ENCODE results near the gene LSM12. TPM values are rescaled to one million over a fixed set of nuclear protein-coding genes. Genes with fewer than 3 reads are reported as not detected.

Gene LSM12
- total and polyA plus RNA-seq, 12 donors: 25.2 to 60.7 (median 42.3) TPM

DNA sequence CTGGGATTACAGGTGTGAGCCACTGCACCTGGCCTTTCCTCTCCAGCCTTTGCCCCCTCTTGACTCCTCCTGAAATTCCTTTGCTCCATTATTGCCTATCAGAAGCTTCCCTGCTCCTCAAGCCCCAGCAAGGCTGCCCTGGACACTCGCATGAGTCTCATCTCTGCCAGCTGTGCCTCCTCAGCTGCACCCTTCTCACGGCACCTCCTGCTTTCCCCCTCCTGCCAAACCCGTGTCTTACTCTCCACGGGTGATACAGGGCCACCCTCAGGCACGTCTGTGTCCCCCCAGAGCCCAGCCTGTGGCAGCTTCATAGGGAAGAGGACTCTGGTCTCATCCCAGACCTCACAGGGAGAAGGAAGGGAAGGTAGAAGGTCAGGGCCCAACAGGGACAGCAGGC is 19.4 kb upstream of the LSM12 start:
- WGBS, 2 donors: 70 to 79% methylated on average over 5 of the region's 5 CpGs
- intact Hi-C loops (cut with DNase I): no loop called here
- TF ChIP-seq, protein P1, sequence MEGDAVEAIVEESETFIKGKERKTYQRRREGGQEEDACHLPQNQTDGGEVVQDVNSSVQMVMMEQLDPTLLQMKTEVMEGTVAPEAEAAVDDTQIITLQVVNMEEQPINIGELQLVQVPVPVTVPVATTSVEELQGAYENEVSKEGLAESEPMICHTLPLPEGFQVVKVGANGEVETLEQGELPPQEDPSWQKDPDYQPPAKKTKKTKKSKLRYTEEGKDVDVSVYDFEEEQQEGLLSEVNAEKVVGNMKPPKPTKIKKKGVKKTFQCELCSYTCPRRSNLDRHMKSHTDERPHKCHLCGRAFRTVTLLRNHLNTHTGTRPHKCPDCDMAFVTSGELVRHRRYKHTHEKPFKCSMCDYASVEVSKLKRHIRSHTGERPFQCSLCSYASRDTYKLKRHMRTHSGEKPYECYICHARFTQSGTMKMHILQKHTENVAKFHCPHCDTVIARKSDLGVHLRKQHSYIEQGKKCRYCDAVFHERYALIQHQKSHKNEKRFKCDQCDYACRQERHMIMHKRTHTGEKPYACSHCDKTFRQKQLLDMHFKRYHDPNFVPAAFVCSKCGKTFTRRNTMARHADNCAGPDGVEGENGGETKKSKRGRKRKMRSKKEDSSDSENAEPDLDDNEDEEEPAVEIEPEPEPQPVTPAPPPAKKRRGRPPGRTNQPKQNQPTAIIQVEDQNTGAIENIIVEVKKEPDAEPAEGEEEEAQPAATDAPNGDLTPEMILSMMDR (IDR thresholded peaks at IDR 0.05): no peak
- no peaks in the 10 kb centered on the region for H3K27me3 ChIP-seq
- ATAC-seq (no peak), DNase-seq (no peak)
- no peak overlapping the region for H3K4me3 ChIP-seq
- H3K36me3 ChIP-seq: peaks cover 0 to 100% (median 71%) of the 10 kb centered on the region in 9 donors
- H3K4me1 ChIP-seq: peaks cover 0 to 4% (median 0%) of the 10 kb centered on the region in 9 donors
- H3K9me3 ChIP-seq: no peaks in the 10 kb centered on the region
- peak overlapping the region in 3 of 10 donors; percentile 28 to 66 (median 47) for H3K27ac ChIP-seq

DNA sequence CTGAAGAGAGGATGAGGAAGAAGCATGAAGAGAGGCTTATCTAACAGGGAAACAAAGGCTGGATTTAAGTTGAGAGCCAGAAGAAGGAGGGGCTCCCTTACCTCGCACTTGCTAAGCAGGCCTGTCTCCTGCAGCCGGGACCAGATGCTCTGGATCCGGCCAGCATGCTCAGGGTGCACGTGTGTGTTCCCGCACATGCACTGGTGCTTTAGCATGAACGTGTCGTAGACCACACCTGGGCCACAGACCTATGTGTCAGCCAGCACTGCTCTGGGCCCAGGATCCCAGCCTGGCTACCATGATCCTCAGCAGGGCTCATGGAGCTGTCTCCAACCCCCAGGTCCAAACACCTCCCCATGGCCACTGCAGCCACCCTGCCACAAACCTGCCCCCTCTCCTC is 18.4 kb upstream of the LSM12 start:
- no peak for ATAC-seq
- 83 to 88% methylated on average over 7 of the region's 7 CpGs for WGBS, 2 donors

DNA sequence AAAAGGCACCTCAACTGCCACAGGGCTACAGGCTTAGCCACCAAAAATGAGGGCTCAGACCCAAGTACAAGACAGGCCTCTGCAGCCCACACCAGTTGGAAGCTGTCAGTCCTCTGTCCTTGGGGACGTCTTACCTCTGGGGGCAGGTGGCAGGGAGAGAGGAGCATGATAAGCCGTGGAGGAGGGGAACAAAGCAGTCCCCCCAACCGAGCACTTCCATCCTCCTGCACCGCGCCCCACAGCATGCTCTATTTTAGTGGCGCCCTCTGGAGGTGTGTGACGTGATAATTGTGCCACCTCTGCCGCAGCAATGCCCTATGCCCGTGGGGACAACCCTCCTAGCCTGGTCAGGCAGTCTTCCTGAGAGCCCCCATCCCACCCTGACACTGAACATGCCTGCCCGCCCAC is 17.7 kb upstream of the LSM12 start:
- intact Hi-C loops (cut with DNase I): no loop called here

More for the DNA sequence above, 18.4 kb upstream of the LSM12 start:
- TF ChIP-seq, protein P1 (IDR thresholded peaks at IDR 0.05): no peak
- Histone ChIP-seq H3K36me3 (peaks cover 0 to 100% (median 69%) of the 10 kb centered on the region in 9 donors), H3K4me3 (no peak overlapping the region), H3K9me3 (no peaks in the 10 kb centered on the region), H3K27ac (no peak overlapping the region), H3K4me1 (peaks cover 0 to 4% (median 0%) of the 10 kb centered on the region in 9 donors), H3K27me3 (no peaks in the 10 kb centered on the region)
- intact Hi-C loops (cut with DNase I): no loop called here
- DNase-seq: no peak

DNA sequence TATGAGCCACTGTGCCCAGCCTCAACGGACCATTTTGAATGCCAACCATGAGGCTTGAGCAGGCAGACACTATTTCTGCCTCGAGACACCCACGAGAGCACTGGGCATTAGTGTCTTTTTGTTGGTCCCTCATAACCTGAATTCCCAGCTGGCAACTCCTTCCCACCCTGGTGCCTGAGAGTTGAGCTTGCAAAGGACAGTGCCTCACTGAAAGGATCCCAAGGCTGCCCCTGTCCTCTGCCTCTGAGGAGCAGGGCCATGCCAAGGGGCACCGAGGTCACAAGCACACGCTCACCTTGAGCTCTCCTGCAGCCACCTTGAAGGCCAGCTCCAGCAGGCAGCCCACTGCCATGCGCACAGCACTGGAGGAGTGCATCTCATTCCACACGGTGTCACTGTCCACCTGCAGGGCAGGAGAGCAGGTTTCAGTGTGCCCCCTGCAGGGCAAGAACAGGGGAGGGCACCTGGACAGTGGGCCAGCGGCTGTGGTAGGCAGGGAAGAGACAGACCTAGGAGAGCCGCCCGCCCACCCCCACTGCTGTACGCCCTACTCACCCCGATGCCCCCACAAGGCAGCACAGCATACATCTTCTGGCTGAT is 16.9 kb upstream of the LSM12 start:
- WGBS, 2 donors: 79 to 84% methylated on average over 12 of the region's 12 CpGs
- Histone ChIP-seq H3K27me3 (no peaks in the 10 kb centered on the region), H3K9me3 (no peaks in the 10 kb centered on the region), H3K4me3 (no peak overlapping the region), H3K27ac (peak overlapping the region in 1 of 10 donors; percentile 16), H3K36me3 (peaks cover 0 to 100% (median 72%) of the 10 kb centered on the region in 9 donors), H3K4me1 (peaks cover 0 to 6% (median 0%) of the 10 kb centered on the region in 9 donors)
- intact Hi-C loops (cut with DNase I): no loop called here
- DNase-seq (no peak), ATAC-seq (peak in 6 of 8 donors; percentile 8 to 39 (median 23))
- TF ChIP-seq, protein P1 (IDR thresholded peaks at IDR 0.05): peak in 5 of 9 donors; percentile 14 to 33 (median 28)

More for the DNA sequence above, 17.7 kb upstream of the LSM12 start:
- Histone ChIP-seq H3K27ac (no peak overlapping the region), H3K36me3 (peaks cover 0 to 100% (median 70%) of the 10 kb centered on the region in 9 donors), H3K27me3 (no peaks in the 10 kb centered on the region), H3K9me3 (no peaks in the 10 kb centered on the region), H3K4me1 (peaks cover 0 to 4% (median 0%) of the 10 kb centered on the region in 9 donors), H3K4me3 (no peak overlapping the region)
- 70 to 72% methylated on average over 10 of the region's 10 CpGs for WGBS, 2 donors
- peak in 2 of 8 donors; percentile 3 to 6 for ATAC-seq
- TF ChIP-seq, protein P1 (IDR thresholded peaks at IDR 0.05): peak in 6 of 9 donors; percentile 19 to 43 (median 24)
- DNase-seq: no peak
